HEK293T (cell line): ENCODE data around the gene HCN4.

Source experiments
- CTCF ChIA-PET: fragments of 350-600 bp; formaldehyde crosslinking; extraction: SDS; loops from one replicate; lab custom pipeline; 2021; ENCODE audit warnings: antibody characterized with exemption, inconsistent platforms; lab: Yijun Ruan, JAX
- POLR2A ChIA-PET: fragments of 350-600 bp; formaldehyde crosslinking; extraction: SDS; loops from one replicate; lab custom pipeline; 2020; ENCODE audit warnings: antibody characterized with exemption, inconsistent platforms; lab: Yijun Ruan, JAX
- DNase-seq: peaks from one replicate; pipeline ENCODE4 v3.0.0; 2012; ENCODE audit warnings: mixed read lengths; ENCODE audit errors: extremely low spot score
- ARNT ChIP-seq: fragments of 450-650 bp; IDR thresholded peaks from 2 replicates; pipeline ENCODE4 v1.6.1; 2017; ENCODE audit warnings: mild to moderate bottlenecking
- BHLHE40 ChIP-seq: fragments of 450-650 bp; IDR thresholded peaks from 2 replicates; pipeline ENCODE4 v1.6.1; 2016; ENCODE audit warnings: mild to moderate bottlenecking, moderate library complexity, borderline replicate concordance
- CTBP1 ChIP-seq: fragments of 450-650 bp; IDR thresholded peaks from 2 replicates; pipeline ENCODE4 v1.6.1; 2016; ENCODE audit warnings: borderline replicate concordance
- ELF4 ChIP-seq: fragments of 450-650 bp; IDR thresholded peaks from 2 replicates; pipeline ENCODE4 v1.6.1; 2017; ENCODE audit warnings: antibody characterized with exemption
- FOXA1 ChIP-seq: fragments of 450-650 bp; IDR thresholded peaks from 2 replicates; pipeline ENCODE4 v1.6.1; 2016; ENCODE audit warnings: mild to moderate bottlenecking
- FOXK2 ChIP-seq: fragments of 450-650 bp; IDR thresholded peaks from 2 replicates; pipeline ENCODE4 v1.6.1; 2016; ENCODE audit warnings: mild to moderate bottlenecking
- FOXM1 ChIP-seq: fragments of 450-650 bp; IDR thresholded peaks from 2 replicates; pipeline ENCODE4 v1.6.1; 2017; ENCODE audit warnings: mild to moderate bottlenecking, borderline replicate concordance
- HDGF ChIP-seq: fragments of 450-650 bp; IDR thresholded peaks from 2 replicates; pipeline ENCODE4 v1.6.1; 2017; ENCODE audit warnings: antibody characterized with exemption, borderline replicate concordance
- L3MBTL2 ChIP-seq: fragments of 450-650 bp; conservative IDR thresholded peaks from 2 replicates; pipeline ENCODE4 v1.6.1; 2016; ENCODE audit warnings: mild to moderate bottlenecking
- LEF1 ChIP-seq: fragments of 450-650 bp; IDR thresholded peaks from 2 replicates; pipeline ENCODE4 v1.6.1; 2017; ENCODE audit warnings: mild to moderate bottlenecking, borderline replicate concordance
- NFRKB ChIP-seq: fragments of 450-650 bp; IDR thresholded peaks from 2 replicates; pipeline ENCODE4 v1.6.1; 2016; ENCODE audit warnings: mild to moderate bottlenecking, moderate library complexity
- PKNOX1 ChIP-seq: fragments of 450-650 bp; IDR thresholded peaks from 2 replicates; pipeline ENCODE4 v1.6.1; 2016
- SP1 ChIP-seq: fragments of 450-650 bp; IDR thresholded peaks from 2 replicates; pipeline ENCODE4 v1.6.1; 2017
- SUZ12 ChIP-seq: fragments of 450-650 bp; IDR thresholded peaks from 2 replicates; pipeline ENCODE4 v1.6.1; 2016; ENCODE audit warnings: mild to moderate bottlenecking
- TARDBP ChIP-seq: fragments of 450-650 bp; IDR thresholded peaks from 2 replicates; pipeline ENCODE4 v1.6.1; 2016
- ZNF384 ChIP-seq: fragments of 450-650 bp; IDR thresholded peaks from 2 replicates; pipeline ENCODE4 v1.6.1; 2016

HCN4 gene

DNA sequence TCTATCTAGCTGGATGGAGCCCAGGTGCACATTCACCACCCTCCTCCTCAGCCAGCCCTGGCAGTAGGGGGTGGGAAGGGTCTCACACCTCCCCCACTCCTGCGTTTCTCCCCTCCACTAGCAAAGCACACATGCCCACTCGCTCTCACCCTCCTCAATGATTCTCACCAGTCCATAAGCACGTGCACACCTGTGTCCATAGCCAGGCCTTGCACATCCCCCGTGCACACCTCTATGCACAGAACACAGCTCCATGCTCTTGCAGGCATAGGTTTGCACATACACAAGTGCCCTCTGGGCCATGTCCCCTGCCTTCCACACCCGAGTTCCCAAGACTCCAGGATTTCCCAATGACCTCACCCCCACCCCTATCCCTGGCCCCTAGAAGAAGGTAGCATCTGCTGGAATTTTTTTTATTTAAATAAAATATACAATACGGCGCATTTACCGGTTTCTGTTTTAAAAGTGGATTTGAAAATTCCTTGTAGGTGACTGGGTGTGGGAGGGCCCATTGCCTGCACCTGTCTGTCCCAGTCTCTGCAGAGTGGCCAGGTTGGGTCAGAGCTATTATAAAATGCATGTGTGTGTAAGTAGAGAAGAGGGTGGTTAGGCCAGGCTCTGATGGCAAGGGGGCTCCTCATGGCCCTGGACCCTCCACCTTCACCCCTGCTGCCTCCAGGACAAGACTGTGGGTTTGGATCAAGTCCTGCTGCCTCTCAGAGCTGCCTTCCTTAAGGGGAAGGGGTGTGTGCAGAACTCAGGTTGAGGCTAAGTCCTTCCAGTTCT is 49.1 kb downstream of the HCN4 start:
- DNase-seq, result no peak
- TF ChIP-seq CTBP1 (no peak), HDGF (no peak), FOXA1 (no peak), ARNT (no peak), NFRKB (no peak), FOXM1 (no peak), SP1 (no peak), TARDBP (no peak), ELF4 (no peak), BHLHE40 (no peak), L3MBTL2 (no peak)
- POLR2A ChIA-PET, result no interaction called here
- CTCF ChIA-PET, result no interaction called here

GRCh38 chr15:73318463-73319351 is 50.1 kb downstream of the HCN4 start:
- DNase-seq, result no peak

GRCh38 chr15:73317651-73318462 is 50.9 kb downstream of the HCN4 start:
- TF ChIP-seq HDGF, result no peak
- ChIA-PET CTCF (interaction anchor here (0.8 to 1.0 kb wide), 2 partner anchors 12 to 52 kb away, joined by 3 to 4 read pairs; no protein-coding TSS in a partner anchor), POLR2A (no interaction called here)
- DNase-seq, result no peak

More at GRCh38 chr15:73318463-73319351, 50.1 kb downstream of the HCN4 start:
- ChIA-PET POLR2A (no interaction called here), CTCF (interaction anchor here (1.0 kb wide), 1 partner anchor 51 kb away, joined by 3 read pairs; no protein-coding TSS in a partner anchor)
- TF ChIP-seq ELF4 (no peak), LEF1 (no peak), SUZ12 (no peak), CTBP1 (no peak), ZNF384 (no peak), FOXM1 (no peak), ARNT (no peak), FOXA1 (no peak), FOXK2 (no peak), BHLHE40 (no peak), PKNOX1 (no peak), TARDBP (no peak), L3MBTL2 (no peak), HDGF (no peak), NFRKB (no peak), SP1 (no peak)

DNA sequence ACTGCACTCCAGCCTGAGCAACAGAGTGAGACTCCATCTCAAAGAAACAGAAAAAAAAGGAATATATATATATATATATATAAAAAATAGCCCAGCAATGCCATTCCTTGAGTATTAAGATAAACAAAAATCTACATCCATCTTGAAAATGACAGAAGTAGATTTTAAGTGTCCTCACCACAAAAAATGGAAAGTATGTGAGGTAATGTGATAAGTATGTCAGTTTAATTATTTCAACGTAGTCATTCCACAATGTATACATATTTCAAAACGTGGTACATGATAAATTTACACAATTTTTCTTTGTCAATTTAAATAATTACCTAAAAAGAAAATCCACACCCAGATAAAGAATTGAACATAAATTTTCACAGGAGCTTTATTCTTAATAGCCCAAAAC is 54.9 kb downstream of the HCN4 start:
- DNase-seq, result no peak
- ChIA-PET CTCF (no interaction called here), POLR2A (no interaction called here)
- no peak for TF ChIP-seq NFRKB
- TF ChIP-seq HDGF, result no peak
- no peak for TF ChIP-seq PKNOX1
- no peak for TF ChIP-seq L3MBTL2

DNA sequence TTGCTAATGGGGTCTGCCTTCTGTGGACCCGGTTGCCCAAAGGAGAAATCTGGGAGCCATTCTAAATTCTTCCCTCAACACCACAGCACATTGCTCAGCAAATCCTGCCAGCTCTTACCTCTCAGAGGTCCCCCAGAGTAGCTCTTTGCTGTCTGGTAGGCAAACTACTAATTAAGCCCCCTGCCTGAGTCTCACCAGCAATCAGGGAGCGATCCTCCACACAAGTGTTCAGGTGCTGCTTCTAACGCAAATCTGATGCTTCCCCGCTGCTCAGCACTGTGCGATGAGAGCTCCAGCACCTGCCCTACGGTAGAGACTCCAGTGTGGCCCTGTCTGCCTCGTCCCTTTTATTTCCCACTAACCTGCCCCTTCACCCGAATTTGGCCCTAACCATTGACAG is 60.5 kb downstream of the HCN4 start:
- POLR2A ChIA-PET, result interaction anchor here (1.0 kb wide), 1 partner anchor 10 kb away, joined by 3 read pairs; no protein-coding TSS in a partner anchor
- DNase-seq, result no peak
- CTCF ChIA-PET, result interaction anchor here (0.7 to 1.2 kb wide), 2 partner anchors 9 to 19 kb away, joined by 3 to 4 read pairs; no protein-coding TSS in a partner anchor
- no peak for TF ChIP-seq FOXA1
- TF ChIP-seq TARDBP, result no peak
- no peak for TF ChIP-seq BHLHE40
- no peak for TF ChIP-seq PKNOX1
- no peak for TF ChIP-seq LEF1
- no peak for TF ChIP-seq FOXM1
- no peak for TF ChIP-seq SP1
- TF ChIP-seq ARNT, result no peak
- TF ChIP-seq ELF4, result no peak
- TF ChIP-seq FOXK2, result no peak
- TF ChIP-seq CTBP1, result no peak
- no peak for TF ChIP-seq L3MBTL2
- TF ChIP-seq ZNF384, result no peak
